ENCODE data around the gene KDELR3. TPM values are rescaled to one million over a fixed set of nuclear protein-coding genes. Genes with fewer than 3 reads are reported as not detected.

KDELR3 gene
- total RNA-seq, 1 experiment from 2014 or later, result 11.6 TPM

DNA sequence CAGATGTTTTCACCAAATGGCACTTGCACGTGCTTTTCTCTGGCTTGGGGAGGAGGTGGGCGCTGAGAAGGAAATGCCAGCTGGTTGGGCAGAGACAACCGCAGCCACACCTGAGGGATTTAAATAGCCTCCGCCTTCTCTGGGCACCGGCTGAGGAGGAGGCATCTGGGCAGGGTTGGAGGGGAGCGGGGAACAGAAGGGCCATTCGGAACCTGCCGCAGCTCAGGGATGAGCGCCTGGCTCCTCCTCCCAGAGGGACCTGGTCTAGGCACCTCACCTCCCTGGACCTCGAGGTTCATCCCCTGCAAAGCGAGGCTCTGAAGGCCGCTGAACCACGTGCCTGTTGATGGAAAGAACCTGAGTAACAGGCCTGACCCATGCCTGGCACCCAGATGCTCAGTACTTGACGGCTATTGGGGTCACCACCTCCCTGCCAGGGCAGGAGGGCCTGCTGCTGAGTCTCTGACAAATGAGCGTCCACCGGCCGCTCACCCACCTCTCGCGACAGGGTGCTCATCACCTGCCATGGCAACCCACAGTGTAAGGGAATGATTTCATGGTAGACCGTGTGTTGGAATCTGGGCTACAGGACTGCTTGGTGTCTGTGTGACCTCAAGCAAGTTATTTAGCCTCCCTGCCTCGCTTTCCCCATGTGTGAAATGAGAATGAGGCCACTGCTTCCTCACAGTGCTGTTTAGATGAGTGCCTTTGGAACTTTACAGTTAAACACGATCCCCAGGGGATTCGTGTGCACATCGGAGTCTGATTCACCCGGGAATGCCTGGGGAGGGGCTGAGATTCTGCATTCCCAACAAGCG is 2.0 kb upstream of the KDELR3 start:
- ATAC-seq (no peak), DNase-seq (ENCODE audit: low read depth, low spot score) (no peak)
- peaks cover 2% of the 10 kb centered on the region; the same call in 1 of the 2 replicates for H3K4me1 ChIP-seq (ENCODE audit: control insufficient read depth, insufficient read depth, low read length)
- H3K27ac ChIP-seq (ENCODE audit: low read length), result no peak overlapping the region
- no peak for TF ChIP-seq POLR2AphosphoS5 (IDR thresholded peaks at IDR 0.05; ENCODE audit: low read depth, low read length)
- TF ChIP-seq CTCF (IDR thresholded peaks at IDR 0.05), result no peak
- TF ChIP-seq TCF7L2 (IDR thresholded peaks at IDR 0.05; ENCODE audit: low read depth, low read length), result no peak
- intact Hi-C loops (cut with micrococcal nuclease; ENCODE audit: unreplicated experiment), result no loop called here
- BruUV-seq (replicated peaks), result no TSS peak
- CTCF ChIA-PET, result no interaction called here
- H3K9me3 ChIP-seq (ENCODE audit: control insufficient read depth, insufficient read depth, low read depth, low read length), result no peaks in the 10 kb centered on the region
- H3K4me3 ChIP-seq (ENCODE audit: low read depth in 2 of 2, low read length in 2 of 2), result no peak overlapping the region
- POLR2A ChIA-PET, result interaction anchor here (0.7 kb wide), 1 partner anchor 15 kb away, joined by 3 read pairs; no protein-coding TSS in a partner anchor
- H3K36me3 ChIP-seq (ENCODE audit: control insufficient read depth, insufficient read depth, low read length), result no peaks in the 10 kb centered on the region
- no peaks in the 10 kb centered on the region for H3K27me3 ChIP-seq (ENCODE audit: control insufficient read depth, insufficient read depth, low read length)
- in situ Hi-C loops (cut with HindIII; ENCODE audit: low pct_unique_long_range_greater_than_20kb, low sequenced_read_pairs), result no loop called here

- DNase-seq (ENCODE audit: low read depth, low spot score), result no peak
- intact Hi-C loops (cut with micrococcal nuclease; ENCODE audit: unreplicated experiment) (no loop called here), in situ Hi-C loops (cut with HindIII; ENCODE audit: low pct_unique_long_range_greater_than_20kb, low sequenced_read_pairs) (no loop called here)
- peak; percentile 48; the same call in 1 of the 2 replicates for ATAC-seq
- BruUV-seq (replicated peaks), result no TSS peak
- H3K4me1 ChIP-seq (ENCODE audit: control insufficient read depth, insufficient read depth, low read length), result no peaks in the 10 kb centered on the region
- ChIA-PET POLR2A (interaction anchor here (0.6 kb wide), 1 partner anchor 35 kb away, joined by 3 read pairs; no protein-coding TSS in a partner anchor), CTCF (no interaction called here)
- peak overlapping the region; percentile 48 to 59 for H3K4me3 ChIP-seq (ENCODE audit: low read depth in 2 of 2, low read length in 2 of 2)
- TF ChIP-seq POLR2AphosphoS5 (IDR thresholded peaks at IDR 0.05; ENCODE audit: low read depth, low read length) (no peak), CTCF (IDR thresholded peaks at IDR 0.05) (no peak), TCF7L2 (IDR thresholded peaks at IDR 0.05; ENCODE audit: low read depth, low read length) (no peak), SIN3A (IDR thresholded peaks at IDR 0.05; ENCODE audit: borderline replicate concordance, insufficient read depth, low read depth, low read length) (no peak), REST (IDR thresholded peaks at IDR 0.05; ENCODE audit: insufficient read depth in 1 of 2, low read depth in 2 of 2, low read length in 1 of 2) (no peak)
- H3K27ac ChIP-seq (ENCODE audit: low read length), result peak overlapping the region; percentile 59; the same call in 1 of the 2 replicates
- no peaks in the 10 kb centered on the region for H3K27me3 ChIP-seq (ENCODE audit: control insufficient read depth, insufficient read depth, low read length)
- no peaks in the 10 kb centered on the region for H3K36me3 ChIP-seq (ENCODE audit: control insufficient read depth, insufficient read depth, low read length)
- no peaks in the 10 kb centered on the region for H3K9me3 ChIP-seq (ENCODE audit: control insufficient read depth, insufficient read depth, low read depth, low read length)
Measured at GRCh38 chr22:38467438-38467903, 425 bp upstream of the KDELR3 start.

Data from Panc1 (cell line).